Measurements from ENCODE around the gene DACH1.

- TF ChIP-seq ZNF70 (CRISPR knock-in tag; IDR thresholded peaks at IDR 0.05) (no peak), CREB5 (CRISPR knock-in tag; IDR thresholded peaks at IDR 0.05; ENCODE audit: low read depth) (no peak), BACH2 (CRISPR knock-in tag; IDR thresholded peaks at IDR 0.05; ENCODE audit: borderline replicate concordance) (no peak), PATZ1 (CRISPR knock-in tag; IDR thresholded peaks at IDR 0.05; ENCODE audit: borderline replicate concordance) (no peak)
These were observed 112.5 kb downstream of the DACH1 start for GRCh38 chr13:71754407-71754974.

Measured in SK-N-SH treated with all-trans-retinoic acid at 6 μM for 48 hours (cell line).